GM19193 (cell line): ENCODE measurements around the gene CHRNA5.
A peak's percentile ranks its signal among the peaks of the same experiment; 100 is the strongest.

Experiments
- POLR2A ChIP-seq: IDR thresholded peaks from 4 replicates; pipeline ENCODE4 v1.6.1; 2011; ENCODE audit not compliant: insufficient read depth, insufficient read length; ENCODE audit errors: extremely low read depth

Gene CHRNA5

DNA sequence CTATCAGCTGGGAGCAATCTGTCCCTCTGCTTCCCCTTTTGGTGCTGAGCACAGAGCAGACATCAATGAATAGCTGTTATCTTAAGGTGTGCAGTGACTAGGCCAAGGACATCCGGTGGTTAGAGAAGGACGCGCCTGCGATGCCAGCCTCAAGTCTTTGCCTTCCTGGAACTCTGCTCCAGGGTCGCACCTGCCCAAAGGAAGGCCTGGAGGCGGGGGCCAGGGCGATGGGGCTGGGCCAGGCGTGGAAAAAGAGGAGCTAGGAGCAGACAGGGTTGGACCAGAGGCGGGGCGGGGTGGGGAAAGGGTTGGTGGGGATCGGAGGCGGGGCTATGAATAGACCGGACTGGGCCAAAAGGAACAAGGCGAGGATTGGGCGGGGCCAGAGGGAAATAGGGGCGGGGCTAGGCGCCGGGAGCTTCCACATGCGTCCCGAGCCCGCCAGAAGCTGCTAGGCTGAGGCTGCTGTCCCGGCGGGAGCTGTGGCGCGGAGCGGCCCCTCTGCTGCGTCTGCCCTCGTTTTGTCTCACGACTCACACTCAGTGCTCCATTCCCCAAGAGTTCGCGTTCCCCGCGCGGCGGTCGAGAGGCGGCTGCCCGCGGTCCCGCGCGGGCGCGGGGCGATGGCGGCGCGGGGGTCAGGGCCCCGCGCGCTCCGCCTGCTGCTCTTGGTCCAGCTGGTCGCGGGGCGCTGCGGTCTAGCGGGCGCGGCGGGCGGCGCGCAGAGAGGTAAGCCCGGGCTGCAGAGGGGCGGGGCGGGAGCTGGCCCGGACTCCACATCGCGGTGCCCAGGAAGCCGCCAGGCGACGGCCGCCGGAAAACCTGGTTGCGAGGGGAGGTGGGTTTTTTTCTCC lies at the start of gene CHRNA5:
TSS of gene CHRNA5 (plus strand) at position 424 of the 854 bp plus-strand sequence. CDS start at position 624, 200 bp downstream.
- peak; percentile 72 for TF ChIP-seq POLR2A

DNA sequence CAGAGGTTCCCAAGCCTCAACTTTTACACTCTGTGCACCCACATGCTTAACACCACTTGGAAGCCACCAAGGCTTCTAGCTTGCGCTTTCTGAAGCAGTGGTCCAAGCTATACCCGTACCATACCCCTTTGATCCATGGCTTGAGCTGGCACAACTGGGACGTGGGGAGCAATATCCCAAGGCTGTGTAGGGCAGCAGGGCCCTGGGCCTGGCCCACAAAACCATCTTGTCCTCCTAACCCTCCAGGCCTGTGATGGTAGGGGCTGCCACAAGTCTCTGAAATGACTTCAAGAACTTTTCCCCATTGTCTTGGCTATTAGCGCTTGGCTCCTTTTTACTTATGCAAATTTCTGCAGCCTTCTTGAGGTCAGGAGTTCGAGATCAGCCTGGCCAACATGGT lies 41.1 kb upstream of the CHRNA5 start:
- TF ChIP-seq POLR2A: no peak

DNA sequence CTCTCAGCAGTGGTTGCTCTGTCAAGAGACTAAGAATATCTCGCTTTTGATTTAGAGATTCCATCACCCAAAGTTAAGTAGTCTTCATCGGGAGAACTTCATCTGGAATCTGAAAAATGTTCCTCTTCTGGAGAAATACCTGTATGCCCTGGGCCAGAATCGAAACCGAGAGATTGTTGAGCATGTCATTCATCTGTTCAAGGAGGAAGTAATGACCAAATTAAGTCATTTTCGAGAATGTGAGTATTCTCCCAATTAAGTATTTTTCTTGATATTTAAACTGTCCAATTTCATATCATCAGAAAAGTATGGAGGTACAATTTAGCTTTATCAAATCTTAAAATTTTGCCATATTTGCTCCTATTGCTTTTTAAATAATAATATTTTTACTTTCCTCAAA lies 38.0 kb upstream of the CHRNA5 start:
- no peak for TF ChIP-seq POLR2A

DNA sequence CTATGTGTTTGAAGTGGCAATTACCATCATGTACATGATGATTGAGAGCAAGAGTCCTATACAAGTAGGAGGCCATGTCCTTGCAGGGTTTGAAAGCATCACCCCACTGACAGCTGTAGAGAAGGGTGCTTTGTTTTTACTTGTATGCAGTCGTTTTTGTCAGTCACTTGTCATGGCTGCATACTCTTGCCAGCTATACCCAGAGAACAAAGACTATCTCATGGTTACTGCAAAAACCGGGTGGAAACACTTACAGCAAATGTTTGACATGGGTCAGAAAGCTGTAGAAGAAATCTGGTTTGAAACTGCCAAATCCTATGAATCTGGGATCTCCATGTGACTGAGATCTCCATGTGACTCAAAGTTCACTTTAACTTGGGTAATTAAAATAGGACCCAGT lies 32.0 kb upstream of the CHRNA5 start:
- no peak for TF ChIP-seq POLR2A

DNA sequence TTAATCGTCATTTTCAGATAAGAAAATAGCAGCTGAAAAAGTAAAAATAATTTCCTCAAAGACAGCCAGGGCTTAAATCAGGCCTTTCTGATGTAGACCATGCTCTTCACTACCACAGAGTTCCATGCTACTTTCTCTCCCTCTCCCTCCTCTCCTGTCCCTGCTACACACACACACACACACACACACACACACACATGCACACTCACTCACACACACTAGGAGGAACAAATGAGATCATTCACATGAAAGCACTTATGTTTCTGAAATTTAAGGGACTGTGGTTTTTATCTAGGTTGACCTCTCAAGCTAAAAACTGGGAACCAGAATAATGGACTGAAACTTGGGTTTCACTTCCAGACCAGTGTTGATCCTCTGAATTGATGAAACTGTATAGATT lies 29.2 kb upstream of the CHRNA5 start:
- TF ChIP-seq POLR2A: no peak

DNA sequence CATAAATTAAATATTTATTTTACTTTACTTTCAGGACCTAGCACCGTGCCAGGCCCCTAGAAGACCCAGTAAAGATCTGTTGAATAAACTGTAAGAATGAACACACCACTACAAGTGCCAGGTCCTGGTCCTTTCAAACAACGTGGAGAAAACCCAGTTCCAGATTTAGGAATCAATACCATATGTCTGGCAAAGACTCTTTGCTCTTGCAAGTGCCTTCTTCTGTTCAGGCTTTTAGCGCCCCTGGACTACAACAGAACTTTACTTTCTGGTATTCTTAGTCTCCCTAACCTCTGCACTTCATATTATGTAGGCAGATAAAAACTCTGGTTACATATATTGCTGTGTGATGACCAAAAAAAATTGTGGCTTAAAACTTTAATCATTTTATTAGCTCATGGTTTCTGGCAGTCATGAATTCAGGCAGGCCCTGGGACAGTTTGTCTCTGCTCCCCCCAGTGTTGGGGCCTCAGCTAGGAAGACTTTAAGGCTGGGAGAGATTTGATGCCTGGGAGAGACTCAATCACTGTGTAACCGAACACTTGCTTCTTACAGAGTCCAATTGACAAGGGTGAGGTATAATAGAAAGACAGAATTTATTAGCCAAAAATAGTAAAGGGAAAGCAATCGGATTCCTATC lies 27.9 kb upstream of the CHRNA5 start:
- TF ChIP-seq POLR2A: no peak

DNA sequence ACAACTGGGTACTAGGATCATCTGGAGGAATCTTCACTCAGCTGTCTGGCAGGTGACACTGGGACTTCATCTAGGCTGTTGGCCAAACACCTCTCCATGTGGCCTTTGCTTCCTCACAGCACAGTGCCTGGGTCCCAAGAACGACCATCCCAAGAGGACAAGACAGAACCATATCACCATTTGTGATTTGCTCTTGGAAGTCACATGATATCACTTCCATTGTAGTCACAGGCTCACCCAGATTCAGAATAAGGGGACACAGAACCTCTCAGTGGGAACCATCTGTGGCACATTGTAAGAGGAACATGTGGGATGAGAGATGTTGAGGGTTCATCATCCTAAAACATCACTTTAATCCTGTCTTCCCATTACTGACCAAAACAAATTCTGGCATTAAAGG lies 27.0 kb upstream of the CHRNA5 start:
- no peak for TF ChIP-seq POLR2A

DNA sequence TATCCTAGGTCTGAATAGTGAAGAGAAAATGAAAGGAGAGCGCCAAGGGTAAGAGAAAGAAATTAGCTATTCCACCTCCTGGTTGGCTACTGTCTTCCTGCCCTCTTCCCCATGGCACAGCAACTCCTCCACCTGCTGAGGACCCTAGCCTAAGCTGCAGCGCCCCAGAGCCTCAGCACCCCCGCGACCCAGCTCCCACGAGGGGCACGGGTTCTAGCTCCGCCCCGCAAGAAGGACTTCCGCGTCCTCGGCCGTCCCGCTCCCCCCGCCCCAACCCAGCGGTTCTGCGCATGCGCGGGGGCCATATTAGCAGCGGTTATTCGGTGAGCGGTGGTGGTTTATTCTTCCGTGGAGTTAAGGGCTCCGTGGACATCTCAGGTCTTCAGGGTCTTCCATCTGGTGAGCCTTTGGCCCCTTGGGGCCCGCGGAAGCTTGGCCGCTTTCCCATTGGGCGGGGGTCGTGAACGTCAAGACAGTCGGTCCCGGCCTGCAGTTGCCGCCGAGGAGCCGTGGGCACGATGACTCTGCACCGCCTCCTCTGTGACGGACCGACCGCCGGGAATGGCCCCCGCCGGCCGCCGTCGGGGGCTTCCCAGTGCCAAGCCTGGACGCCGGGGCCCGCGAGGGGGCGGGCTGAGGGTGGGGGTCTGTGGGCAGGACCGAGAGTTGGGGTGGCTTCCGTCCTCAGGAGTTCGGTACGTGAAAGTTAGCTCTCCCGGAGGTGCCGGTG lies 25.0 kb upstream of the CHRNA5 start, which contains the start of gene PSMA4:
TSS of gene PSMA4 (plus strand) at position 304 of the 730 bp plus-strand sequence. CDS start 1,484 bp downstream, outside the sequence.
- peak; percentile 97 for TF ChIP-seq POLR2A

DNA sequence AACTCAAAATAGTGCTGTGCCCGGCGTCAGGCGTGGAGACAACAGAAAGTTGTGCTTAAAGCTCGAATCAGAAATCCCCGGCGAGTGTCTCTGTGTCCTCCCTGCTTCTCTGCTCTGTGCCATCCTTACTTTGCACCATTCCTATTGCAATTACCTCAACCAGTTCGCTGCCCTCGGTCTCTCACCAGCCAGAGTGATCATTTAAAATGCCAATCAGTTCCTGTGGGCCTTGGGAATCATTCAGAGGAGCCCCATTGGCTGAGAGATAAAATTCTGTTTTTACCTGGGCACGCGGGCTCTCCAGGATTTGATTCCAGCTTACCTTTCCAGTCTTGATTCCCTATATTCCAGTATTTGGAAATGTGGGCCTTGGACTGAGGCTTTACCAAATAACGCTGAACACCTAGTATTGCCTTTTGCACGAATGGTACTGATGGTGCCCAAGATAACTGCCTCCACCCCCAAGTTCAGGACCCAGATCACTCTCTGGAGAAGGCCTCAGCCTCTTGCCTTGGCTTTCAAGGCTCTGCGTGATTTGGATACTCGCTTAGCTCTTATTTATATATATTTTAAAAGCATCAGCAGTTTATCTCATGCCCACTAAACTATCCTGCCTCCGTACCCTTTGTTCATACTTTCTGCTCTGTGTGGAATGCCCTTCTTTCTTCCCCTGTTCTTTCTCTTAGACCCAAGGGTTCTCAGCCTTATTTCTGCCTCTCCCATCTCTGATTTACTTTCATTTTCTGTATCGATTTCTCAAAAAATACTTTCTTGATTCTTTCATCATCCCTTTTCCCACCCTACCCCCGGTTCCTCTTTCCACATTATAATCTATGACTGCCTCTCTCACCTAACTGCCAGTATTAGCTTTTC lies 24.2 kb upstream of the CHRNA5 start:
- no peak for TF ChIP-seq POLR2A

DNA sequence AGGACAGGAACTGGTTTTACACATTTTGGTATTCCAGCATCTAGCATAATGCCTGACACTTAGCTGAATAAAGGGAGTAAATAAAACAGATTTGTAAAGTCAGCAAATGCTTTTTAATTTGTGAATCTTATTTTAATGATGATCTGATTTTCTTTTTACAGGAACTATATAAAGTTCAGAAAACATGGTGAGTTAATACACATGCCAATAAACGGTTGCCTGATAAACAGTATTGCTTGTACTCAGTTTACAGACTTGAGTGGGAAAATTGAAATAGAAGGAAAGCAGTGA lies 23.6 kb upstream of the CHRNA5 start:
- TF ChIP-seq POLR2A: no peak

DNA sequence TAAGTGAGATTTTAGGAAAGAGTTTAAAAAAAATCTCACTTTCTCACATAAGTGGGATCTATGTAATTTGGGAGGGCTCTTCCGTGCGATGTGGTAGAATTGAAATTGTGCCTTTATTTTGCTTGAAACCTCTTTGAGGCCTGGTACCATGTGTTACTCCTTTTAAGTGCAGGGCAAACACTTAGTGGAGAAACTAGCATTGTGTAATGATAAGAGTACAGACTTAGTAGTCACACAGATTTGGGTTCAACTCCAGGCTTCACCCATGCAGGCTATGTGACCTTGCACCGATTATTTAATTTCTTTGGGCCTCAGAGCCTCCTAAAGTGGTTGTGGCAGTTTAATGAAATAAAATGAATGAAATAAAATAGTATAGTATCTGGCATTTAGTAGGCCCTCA lies 22.7 kb upstream of the CHRNA5 start:
- TF ChIP-seq POLR2A: no peak

DNA sequence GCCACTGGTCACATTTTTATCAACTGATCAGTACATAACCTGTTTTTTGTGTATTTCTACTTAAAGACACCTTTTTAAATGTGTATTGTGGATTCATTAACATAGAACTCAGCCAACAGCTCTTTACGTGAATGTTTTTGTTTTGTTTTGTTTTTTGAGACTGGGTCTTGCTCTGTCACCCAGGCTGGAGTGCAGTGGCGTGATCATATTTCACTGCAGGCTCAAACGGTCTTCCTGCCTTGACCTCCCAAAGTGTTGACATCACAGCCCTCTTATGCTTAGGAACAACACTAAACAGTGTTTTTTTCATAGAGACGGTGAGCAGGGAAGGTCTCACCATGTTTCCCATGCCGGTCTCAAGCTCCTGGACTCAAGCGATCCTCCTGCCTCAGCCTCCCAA lies 15.1 kb upstream of the CHRNA5 start:
- no peak for TF ChIP-seq POLR2A

DNA sequence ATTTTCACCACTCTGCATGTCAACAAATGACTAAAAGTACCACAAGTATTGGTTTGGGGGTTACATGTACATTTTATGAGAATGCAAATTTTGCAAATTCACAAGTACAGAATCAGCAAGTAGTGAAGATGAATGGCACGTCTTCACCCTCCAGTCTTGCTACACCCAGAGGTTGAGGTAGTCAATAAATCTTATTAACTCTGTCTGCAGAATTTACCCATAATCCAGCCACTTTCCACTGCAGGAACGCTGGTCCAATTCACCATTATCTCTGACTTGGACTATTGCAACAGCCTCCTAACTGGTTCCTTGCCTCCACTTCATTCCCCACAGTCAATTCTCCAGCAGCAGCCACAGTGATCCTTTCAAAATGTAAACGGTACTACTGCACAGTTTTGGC lies 14.5 kb upstream of the CHRNA5 start:
- TF ChIP-seq POLR2A: no peak

DNA sequence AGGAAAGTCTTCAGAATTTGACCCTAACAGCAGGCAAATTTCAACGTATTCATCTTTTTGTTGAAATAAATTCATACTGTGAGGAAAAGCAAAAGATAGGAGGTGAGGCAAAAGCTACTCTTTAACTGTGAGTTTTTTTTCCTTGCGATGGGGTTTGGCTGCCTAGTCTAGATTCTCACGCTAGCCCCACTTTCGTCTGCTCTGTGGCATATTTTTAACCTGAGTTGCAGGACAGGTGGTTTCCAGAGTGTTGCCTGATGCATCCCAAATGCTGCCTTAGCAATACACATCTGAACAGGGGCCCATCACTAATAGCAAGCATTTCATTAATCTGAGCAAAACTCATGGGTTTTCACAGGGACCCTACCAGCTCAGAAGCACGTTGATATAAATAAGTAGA lies 13.4 kb upstream of the CHRNA5 start:
- TF ChIP-seq POLR2A: no peak

DNA sequence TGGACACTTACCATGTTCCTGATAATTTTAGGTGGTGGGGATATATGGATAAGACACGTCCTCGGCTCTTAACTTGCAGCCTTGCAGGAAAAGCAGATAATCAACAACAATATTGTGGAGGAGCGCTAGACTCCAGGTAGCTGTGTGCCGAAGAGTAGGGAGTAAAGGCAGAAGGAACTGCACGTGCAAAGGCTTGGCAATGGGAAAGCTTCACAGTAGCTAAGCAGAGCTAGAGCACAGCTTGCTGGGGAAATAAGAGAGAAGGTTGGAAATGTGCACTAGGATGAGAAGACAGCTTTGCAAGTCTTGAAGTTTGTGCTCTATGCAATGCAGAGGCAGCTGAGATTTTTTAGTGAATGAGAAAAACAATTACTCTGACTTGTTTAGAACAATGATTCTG lies 12.7 kb upstream of the CHRNA5 start:
- no peak for TF ChIP-seq POLR2A

DNA sequence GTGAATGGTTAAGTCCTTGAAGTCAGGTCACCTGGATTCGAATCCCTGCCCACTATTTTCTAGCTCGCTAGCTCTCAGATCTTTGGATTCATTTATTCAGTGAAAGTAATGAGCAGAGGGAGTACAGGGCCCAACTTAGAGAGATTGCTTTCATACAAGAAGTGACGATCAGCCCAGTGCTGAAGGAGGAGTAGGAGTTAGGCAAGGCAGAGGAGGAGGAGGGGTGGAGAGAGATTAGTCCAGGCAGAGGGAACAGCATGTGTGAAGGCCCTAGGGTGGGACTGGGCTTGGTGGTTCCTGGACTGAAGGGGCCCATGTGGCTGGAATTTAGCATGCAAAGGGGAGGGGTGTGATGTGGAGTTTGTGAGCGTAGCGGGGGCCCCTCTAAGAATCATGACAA lies 3.8 kb upstream of the CHRNA5 start:
- TF ChIP-seq POLR2A: no peak

DNA sequence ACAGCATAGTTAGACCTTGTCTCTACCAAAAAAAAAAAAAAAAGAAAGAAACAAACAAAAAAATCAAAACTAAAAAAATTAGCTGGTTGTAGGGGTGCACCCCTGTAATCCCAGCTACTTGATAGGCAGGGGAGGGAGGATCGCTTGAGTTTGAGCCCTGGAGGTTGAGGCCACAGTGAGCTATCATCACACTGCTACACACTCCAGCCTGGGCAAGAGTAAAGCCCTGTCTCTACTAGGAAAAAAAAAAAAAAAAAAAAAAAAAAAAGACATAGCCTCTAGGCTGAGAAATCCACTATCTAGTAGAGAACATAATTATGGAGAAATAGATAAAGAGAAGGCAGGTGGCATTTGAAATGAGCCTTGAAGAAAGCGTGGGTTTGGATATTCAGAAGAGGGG lies 2.2 kb upstream of the CHRNA5 start:
- no peak for TF ChIP-seq POLR2A
